CD14-positive monocyte (primary cell): ENCODE data around the gene MSRB1. TPM values are rescaled to one million over a fixed set of nuclear protein-coding genes. Genes with fewer than 3 reads are reported as not detected.
A peak's percentile ranks its signal among the peaks of the same experiment; 100 is the strongest.

Experiments
- DNase-seq, 3 donors: peaks; one replicate each; pipeline ENCODE4 v3.0.0-alpha.2; 2011 to 2022
- H2AFZ ChIP-seq: 2 replicates; pipeline ENCODE4 v1.6.0; 2012; ENCODE audit warnings: mild to moderate bottlenecking, low read depth, low read length, inconsistent platforms; ENCODE audit not compliant: insufficient read depth, poor library complexity, severe bottlenecking
- H3K27ac ChIP-seq, 2 donors: 1 replicate in 1 of 2; 2 replicates in 1 of 2; pipeline ENCODE4 v1.5.1; 2012 to 2013; ENCODE audit warnings: low read length in 2 of 2, control low read depth in 1 of 2, inconsistent platforms in 1 of 2, low read depth in 1 of 2, mild to moderate bottlenecking in 1 of 2
- H3K27me3 ChIP-seq, 2 donors: one replicate each; pipeline versions ENCODE4 v1.6.0 to v1.6.1; 2011 to 2013; ENCODE audit warnings: low read length in 2 of 2; ENCODE audit not compliant: control insufficient read depth in 2 of 2, insufficient read depth in 2 of 2
- H3K36me3 ChIP-seq, 2 donors: replicated peaks in 1 of 2; 1 replicate in 1 of 2; 2 replicates in 1 of 2; pipeline versions ENCODE4 v1.5.1 to v1.6.1; 2012 to 2013; ENCODE audit warnings: low read length in 2 of 2, control low read depth in 1 of 2, inconsistent platforms in 1 of 2, mild to moderate bottlenecking in 1 of 2; ENCODE audit not compliant: insufficient read depth in 2 of 2, control insufficient read depth in 1 of 2
- H3K4me1 ChIP-seq, 2 donors: 1 replicate in 1 of 2; 2 replicates in 1 of 2; pipeline versions ENCODE4 v1.5.1 to v1.6.1; 2012 to 2013; ENCODE audit warnings: low read length in 2 of 2, control low read depth in 1 of 2, inconsistent platforms in 1 of 2, mild to moderate bottlenecking in 1 of 2, moderate library complexity in 1 of 2; ENCODE audit not compliant: insufficient read depth in 2 of 2, control insufficient read depth in 1 of 2
- H3K4me2 ChIP-seq: replicated peaks from 2 replicates; pipeline ENCODE3; 2012; ENCODE audit warnings: low read length, moderate library complexity, mild to moderate bottlenecking; ENCODE audit not compliant: poor library complexity, severe bottlenecking; ENCODE audit errors: extremely low read depth
- H3K4me3 ChIP-seq, 3 experiments: fragments of 200-600 bp in 1 of 3; sonication (generic) in 1 of 3; replicated peaks in 1 of 3; 1 replicate in 2 of 3; 2 replicates in 1 of 3; pipeline ENCODE4 v1.5.1; 2011 to 2013; ENCODE audit warnings: low read length in 3 of 3, mild to moderate bottlenecking in 3 of 3, control low read depth in 2 of 3, low read depth in 2 of 3, inconsistent platforms in 1 of 3, moderate library complexity in 1 of 3
- H3K79me2 ChIP-seq: 2 replicates; pipeline ENCODE4 v1.6.0; 2012; ENCODE audit warnings: mild to moderate bottlenecking, control low read depth, inconsistent platforms, low read length, moderate library complexity; ENCODE audit not compliant: insufficient read depth
- H3K9ac ChIP-seq: 2 replicates; pipeline ENCODE4 v1.6.0; 2017; ENCODE audit warnings: low read length, mild to moderate bottlenecking; ENCODE audit not compliant: insufficient read depth, poor library complexity, severe bottlenecking
- H3K9me3 ChIP-seq, 2 donors: replicated peaks in 1 of 2; 1 replicate in 1 of 2; 2 replicates in 1 of 2; pipeline versions ENCODE4 v1.5.1 to v1.6.1; 2012 to 2013; ENCODE audit warnings: low read length in 2 of 2, control low read depth in 1 of 2; ENCODE audit not compliant: control insufficient read depth in 1 of 2, insufficient read depth in 1 of 2
- H4K20me1 ChIP-seq: 2 replicates; pipeline ENCODE4 v1.6.0; 2012; ENCODE audit warnings: mild to moderate bottlenecking, low read length, control low read depth, moderate library complexity; ENCODE audit not compliant: insufficient read depth
- H3K27ac Mint-ChIP-seq, 7 donors: one replicate each; pipeline ENCODE4 v1.8.0; 2020; ENCODE audit warnings: mild to moderate bottlenecking in 7 of 7, mixed read lengths in 7 of 7, moderate library complexity in 6 of 7, inconsistent platforms in 2 of 7
- H3K27me3 Mint-ChIP-seq, 3 donors: one replicate each; pipeline ENCODE4 v1.8.0; 2021 to 2022; ENCODE audit warnings: low read depth in 3 of 3, mild to moderate bottlenecking in 3 of 3, mixed read lengths in 3 of 3, moderate library complexity in 3 of 3, inconsistent platforms in 1 of 3
- H3K36me3 Mint-ChIP-seq, 2 donors: one replicate each; pipeline ENCODE4 v1.8.0; 2020; ENCODE audit warnings: mixed read lengths in 2 of 2, inconsistent platforms in 1 of 2, mild to moderate bottlenecking in 1 of 2
- H3K4me1 Mint-ChIP-seq: one replicate; pipeline ENCODE4 v1.8.0; 2020; ENCODE audit warnings: mild to moderate bottlenecking, mixed read lengths
- H3K4me3 Mint-ChIP-seq, 2 donors: one replicate each; pipeline ENCODE4 v1.8.0; 2020; ENCODE audit warnings: mild to moderate bottlenecking in 2 of 2, mixed read lengths in 2 of 2, moderate library complexity in 1 of 2
- H3K9me3 Mint-ChIP-seq, 7 donors: one replicate each; pipeline ENCODE4 v1.8.0; 2020 to 2022; ENCODE audit warnings: mixed read lengths in 7 of 7, mild to moderate bottlenecking in 6 of 7, moderate library complexity in 6 of 7, inconsistent platforms in 2 of 7
- CTCF ChIP-seq: fragments of 200-600 bp; IDR thresholded peaks from one replicate; pipeline ENCODE4 v1.8.0; 2022; ENCODE audit warnings: antibody characterized with exemption, mild to moderate bottlenecking
- WGBS: methylation state at CpG from one replicate; pipeline ENCODE4 v1.1.5; 2013; ENCODE audit warnings: missing lambda C conversion rate; ENCODE audit not compliant: insufficient coverage; 5-methylcytosine and 5-hydroxymethylcytosine counted together
- intact Hi-C, 2 donors: fragments of 100-400 bp; cut with micrococcal nuclease; formaldehyde crosslinking; loops; one replicate each; pipeline versions ENCODE4 v1.15.0 to v1.15.1; 2023
- polyA plus RNA-seq, 3 donors: library from polyadenylated mRNA; depleted of rRNA in 1 of 3; unstranded in 2 of 3; stranded (reverse) in 1 of 3; fragments of 300-500 nt in 2 of 3; fragments of >200 nt in 1 of 3; fragmentation: Illumina TruSeq in 2 of 3; gene quantifications; 1 replicate in 2 of 3; 2 replicates in 1 of 3; pipeline ENCODE4 v1.2.3, GENCODE V29; 2012 to 2021

Gene MSRB1
- polyA plus RNA-seq, 3 donors, result 116 to 427 (median 416) TPM

- Histone ChIP-seq H3K4me1 (peaks cover 17 to 32% of the 10 kb centered on the region in 2 donors), H3K4me2 (no peak overlapping the region), H4K20me1 (peaks cover 6% of the 10 kb centered on the region), H3K4me3 (no peak overlapping the region), H2AFZ (no peak overlapping the region), H3K9me3 (no peaks in the 10 kb centered on the region), H3K27me3 (no peaks in the 10 kb centered on the region), H3K27ac (no peak overlapping the region), H3K9ac (no peak overlapping the region), H3K36me3 (peaks cover 8 to 9% of the 10 kb centered on the region in 2 donors), H3K79me2 (peaks cover 10% of the 10 kb centered on the region)
- H3K27me3 Mint-ChIP-seq, result peaks cover 0 to 12% (median 8%) of the 10 kb centered on the region in 3 donors
- no peak for TF ChIP-seq CTCF
- 84% methylated on average over 19 of the region's 19 CpGs for WGBS
- peaks cover 9 to 15% of the 10 kb centered on the region in 2 donors for H3K36me3 Mint-ChIP-seq
- H3K4me3 Mint-ChIP-seq, result no peak overlapping the region
- peaks cover 32% of the 10 kb centered on the region for H3K4me1 Mint-ChIP-seq
- no peaks in the 10 kb centered on the region for H3K9me3 Mint-ChIP-seq
- intact Hi-C loops, result loop anchor here in 1 of 2 donors (10.0 kb wide), 1 partner anchor 158 kb away; the partner anchor contains the start of genes EME2, MRPS34 and NME3
- no peak for DNase-seq
- H3K27ac Mint-ChIP-seq, result peak overlapping the region in 1 of 7 donors; percentile 41
Observed at GRCh38 chr16:1932050-1933028, 10.7 kb downstream of the MSRB1 start.

- peak overlapping the region; percentile 96 for H3K4me2 ChIP-seq
- Mint-ChIP-seq H3K4me1 (peaks cover 21% of the 10 kb centered on the region), H3K27ac (no peak overlapping the region), H3K4me3 (peak overlapping the region in 1 of 2 donors; percentile 47), H3K36me3 (no peaks in the 10 kb centered on the region), H3K9me3 (no peaks in the 10 kb centered on the region), H3K27me3 (peaks cover 3 to 12% (median 8%) of the 10 kb centered on the region in 3 donors)
- H3K4me1 ChIP-seq, result peaks cover 10 to 18% of the 10 kb centered on the region in 2 donors
- no peaks in the 10 kb centered on the region for H3K79me2 ChIP-seq
- no peak for DNase-seq
- peak overlapping the region in 1 of 3 experiments; percentile 82 for H3K4me3 ChIP-seq
- intact Hi-C loops, result loop anchor here in 1 of 2 donors (10.0 kb wide), 1 partner anchor 156 kb away; the partner anchor contains the start of genes EME2, MRPS34 and NME3
- H3K9ac ChIP-seq, result peak overlapping the region; percentile 63
- WGBS, result 80% methylated on average over 1 of the region's 10 CpGs
- peak overlapping the region; percentile 84 for H2AFZ ChIP-seq
- H3K9me3 ChIP-seq, result no peaks in the 10 kb centered on the region
- H3K36me3 ChIP-seq, result no peaks in the 10 kb centered on the region
- H4K20me1 ChIP-seq, result no peaks in the 10 kb centered on the region
- no peaks in the 10 kb centered on the region for H3K27me3 ChIP-seq
- H3K27ac ChIP-seq, result peak overlapping the region in 1 of 2 donors; percentile 59
- no peak for TF ChIP-seq CTCF
Observed at GRCh38 chr16:1930338-1930720, 12.7 kb downstream of the MSRB1 start.
